WERI-Rb-1 (cell line): ENCODE results near the gene C11orf65.

Source experiments
- DNase-seq: peaks from one replicate; pipeline ENCODE4 v3.0.0-alpha.2; 2020
- H3K27ac ChIP-seq: fragments of 250-450 bp; sonication (Bioruptor Pico); 2 replicates; pipeline ENCODE4 v1.5.1; 2020; ENCODE audit warnings: mild to moderate bottlenecking, moderate library complexity
- H3K27me3 ChIP-seq: fragments of 250-450 bp; sonication (Bioruptor Pico); 2 replicates; pipeline ENCODE4 v1.5.1; 2021; ENCODE audit warnings: mild to moderate bottlenecking, low read depth, moderate library complexity; ENCODE audit not compliant: insufficient read depth, severe bottlenecking
- H3K36me3 ChIP-seq: fragments of 250-450 bp; sonication (Bioruptor Pico); 2 replicates; pipeline ENCODE4 v1.5.1; 2020; ENCODE audit warnings: mild to moderate bottlenecking, moderate library complexity
- H3K4me3 ChIP-seq: 2 replicates; pipeline ENCODE4 v1.5.1; 2011; ENCODE audit warnings: low read depth, mild to moderate bottlenecking, control low read depth, low read length
- H3K9me3 ChIP-seq: fragments of 250-450 bp; sonication (Bioruptor Pico); 2 replicates; pipeline ENCODE4 v1.5.1; 2021; ENCODE audit warnings: mild to moderate bottlenecking, moderate library complexity; ENCODE audit not compliant: severe bottlenecking
- CTCF ChIP-seq: IDR thresholded peaks from 2 replicates; pipeline ENCODE4 v1.5.1; 2011; ENCODE audit warnings: low read depth, mild to moderate bottlenecking, control low read depth, inconsistent platforms, low read length

C11orf65 gene

GRCh38 chr11:108368134-108368533 lies 99.2 kb downstream of the C11orf65 start:
- Histone ChIP-seq H3K27ac (no peak overlapping the region), H3K9me3 (no peaks in the 10 kb centered on the region), H3K36me3 (peaks cover 9% of the 10 kb centered on the region), H3K4me3 (no peak overlapping the region), H3K27me3 (no peaks in the 10 kb centered on the region)
- DNase-seq, result no peak
- TF ChIP-seq CTCF, result no peak

- Histone ChIP-seq H3K9me3 (no peaks in the 10 kb centered on the region), H3K36me3 (peaks cover 9% of the 10 kb centered on the region), H3K27ac (no peak overlapping the region), H3K27me3 (no peaks in the 10 kb centered on the region), H3K4me3 (no peak overlapping the region)
- TF ChIP-seq CTCF, result no peak
- no peak for DNase-seq
These were observed 103.2 kb downstream of the C11orf65 start for GRCh38 chr11:108364159-108364558.

- no peak for DNase-seq
- H3K27me3 ChIP-seq, result no peaks in the 10 kb centered on the region
- H3K27ac ChIP-seq, result no peak overlapping the region
- H3K4me3 ChIP-seq, result no peak overlapping the region
- H3K36me3 ChIP-seq, result peaks cover 41% of the 10 kb centered on the region
- TF ChIP-seq CTCF, result no peak
- no peaks in the 10 kb centered on the region for H3K9me3 ChIP-seq
These were observed 115.9 kb downstream of the C11orf65 start for GRCh38 chr11:108351468-108351867.

- no peak for TF ChIP-seq CTCF
- H3K36me3 ChIP-seq, result peaks cover 14% of the 10 kb centered on the region
These were observed 120.9 kb downstream of the C11orf65 start for GRCh38 chr11:108346451-108346850.

GRCh38 chr11:108345767-108346166 lies 121.6 kb downstream of the C11orf65 start:
- no peak for DNase-seq
- no peaks in the 10 kb centered on the region for H3K9me3 ChIP-seq
- H3K27me3 ChIP-seq, result no peaks in the 10 kb centered on the region
- H3K36me3 ChIP-seq, result peaks cover 10% of the 10 kb centered on the region
- no peak overlapping the region for H3K27ac ChIP-seq
- H3K4me3 ChIP-seq, result no peak overlapping the region
- TF ChIP-seq CTCF, result no peak

More at GRCh38 chr11:108346451-108346850, 120.9 kb downstream of the C11orf65 start:
- Histone ChIP-seq H3K4me3 (no peak overlapping the region), H3K27ac (no peak overlapping the region), H3K27me3 (no peaks in the 10 kb centered on the region), H3K9me3 (no peaks in the 10 kb centered on the region)
- DNase-seq, result no peak

DNA sequence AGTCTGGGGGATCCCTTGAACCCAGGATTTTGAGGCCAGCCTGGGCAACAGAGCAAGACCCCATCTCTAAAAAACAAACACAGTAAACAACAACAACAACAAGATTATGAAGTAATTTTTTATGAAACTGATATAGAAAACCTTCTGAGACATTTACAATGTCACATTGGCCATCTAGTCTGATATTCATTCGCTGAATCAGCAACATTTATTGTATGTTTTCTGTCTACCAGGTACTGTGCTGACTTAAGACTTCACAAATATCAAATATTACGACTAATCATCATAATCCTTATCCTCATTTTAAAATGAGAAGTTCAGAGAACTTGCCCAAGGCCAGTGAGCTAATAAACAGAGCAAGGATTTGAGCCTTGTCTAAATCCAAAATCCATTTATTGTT lies 123.6 kb downstream of the C11orf65 start:
- Histone ChIP-seq H3K27ac (no peak overlapping the region), H3K4me3 (no peak overlapping the region), H3K9me3 (no peaks in the 10 kb centered on the region), H3K36me3 (peaks cover 3% of the 10 kb centered on the region), H3K27me3 (no peaks in the 10 kb centered on the region)
- DNase-seq, result no peak
- no peak for TF ChIP-seq CTCF
